K562 (cell line): ENCODE data around the gene HCN3. TPM values are rescaled to one million over a fixed set of nuclear protein-coding genes. Genes with fewer than 3 reads are reported as not detected.

Experiments
- ASH1L ChIP-seq: fragments of 450-650 bp; IDR thresholded peaks from 2 replicates; pipeline ENCODE4 v1.6.1; 2018; ENCODE audit warnings: borderline replicate concordance, mild to moderate bottlenecking, low read depth; ENCODE audit not compliant: partially characterized antibody
- BCOR ChIP-seq: fragments of 450-650 bp; IDR thresholded peaks from 2 replicates; pipeline ENCODE4 v1.6.1; 2016
- BRD9 ChIP-seq: fragments of 450-650 bp; IDR thresholded peaks from 2 replicates; pipeline ENCODE4 v1.6.1; 2018; ENCODE audit warnings: low read depth; ENCODE audit not compliant: partially characterized antibody
- BRF1 ChIP-seq: IDR thresholded peaks from 3 replicates; pipeline ENCODE4 v1.6.1; 2011; ENCODE audit warnings: borderline replicate concordance, mild to moderate bottlenecking; ENCODE audit not compliant: insufficient read length; ENCODE audit errors: extremely low read depth
- DLX4 ChIP-seq: fragments of 250-450 bp; sonication (Bioruptor Pico); IDR thresholded peaks from 2 replicates; pipeline ENCODE4 v1.6.1; 2021; ENCODE audit warnings: mild to moderate bottlenecking
- DNMT1 ChIP-seq: fragments of 450-650 bp; IDR thresholded peaks from 2 replicates; pipeline ENCODE4 v1.6.1; 2016; ENCODE audit warnings: antibody characterized with exemption, mild to moderate bottlenecking
- FOXK2 ChIP-seq, 2 experiments: fragments of 450-650 bp; IDR thresholded peaks in 1 of 2; conservative IDR thresholded peaks in 1 of 2; 2 replicates each; pipeline ENCODE4 v1.6.1; 2016; ENCODE audit warnings: low read depth in 2 of 2, mild to moderate bottlenecking in 1 of 2
- KLF6 ChIP-seq: fragments of 250-450 bp; sonication (Bioruptor Pico); IDR thresholded peaks from 2 replicates; pipeline ENCODE4 v1.4.0; 2020; ENCODE audit warnings: mild to moderate bottlenecking, moderate library complexity, borderline replicate concordance
- MAFG ChIP-seq: fragments of 450-650 bp; conservative IDR thresholded peaks from 2 replicates; pipeline ENCODE4 v1.6.1; 2016; ENCODE audit warnings: missing genetic modification characterization, missing compliant biosample characterization
- MXD1 ChIP-seq: fragments of 250-450 bp; sonication (Bioruptor Pico); IDR thresholded peaks from 2 replicates; pipeline ENCODE4 v1.8.0; 2021; ENCODE audit warnings: borderline replicate concordance, mild to moderate bottlenecking, moderate library complexity; ENCODE audit not compliant: poor library complexity, severe bottlenecking
- NCOA6 ChIP-seq: fragments of 450-650 bp; IDR thresholded peaks from 2 replicates; pipeline ENCODE4 v1.6.1; 2017; ENCODE audit warnings: mild to moderate bottlenecking
- NELFE ChIP-seq: IDR thresholded peaks from 2 replicates; pipeline ENCODE4 v1.6.1; 2011; ENCODE audit warnings: mild to moderate bottlenecking; ENCODE audit not compliant: insufficient read depth, insufficient read length
- NFIC ChIP-seq: fragments of 450-650 bp; IDR thresholded peaks from 2 replicates; pipeline ENCODE4 v1.6.1; 2017; ENCODE audit warnings: mild to moderate bottlenecking, inconsistent platforms
- PATZ1 ChIP-seq: fragments of 250-450 bp; sonication (Bioruptor Pico); IDR thresholded peaks from 2 replicates; pipeline ENCODE4 v1.5.0; 2020; ENCODE audit warnings: mild to moderate bottlenecking, borderline replicate concordance
- POLR3A ChIP-seq: IDR thresholded peaks from 2 replicates; pipeline ENCODE4 v1.6.1; 2011; ENCODE audit warnings: borderline replicate concordance, mild to moderate bottlenecking, moderate library complexity; ENCODE audit not compliant: insufficient read length, insufficient read depth; ENCODE audit errors: extremely low read depth
- POLR3G ChIP-seq: IDR thresholded peaks from 2 replicates; pipeline ENCODE4 v1.6.1; 2011; ENCODE audit not compliant: insufficient read length, insufficient replicate concordance; ENCODE audit errors: extremely low read depth
- RBM15 ChIP-seq: fragments of 200-400 bp; formaldehyde crosslinking; IDR thresholded peaks from 2 replicates; pipeline ENCODE4 v1.6.1; 2018; ENCODE audit warnings: mild to moderate bottlenecking, low read length, moderate library complexity; ENCODE audit not compliant: insufficient read depth
- SIN3A ChIP-seq, 2 experiments: fragments of 150-350 bp in 1 of 2; IDR thresholded peaks; 2 replicates each; pipeline ENCODE4 v1.6.1; 2011 to 2016; ENCODE audit warnings: borderline replicate concordance in 2 of 2, low read depth in 2 of 2, low read length in 2 of 2, mild to moderate bottlenecking in 2 of 2, moderate library complexity in 2 of 2; ENCODE audit not compliant: control insufficient read depth in 1 of 2
- SLC30A9 ChIP-seq: fragments of 250-450 bp; sonication (Bioruptor Pico); IDR thresholded peaks from 2 replicates; pipeline ENCODE4 v1.8.0; 2022; ENCODE audit warnings: mild to moderate bottlenecking, moderate library complexity
- SRSF3 ChIP-seq: fragments of 200-400 bp; formaldehyde crosslinking; IDR thresholded peaks from 2 replicates; pipeline ENCODE4 v1.6.1; 2016; ENCODE audit warnings: mild to moderate bottlenecking, low read length, moderate library complexity; ENCODE audit not compliant: insufficient read depth
- ZBTB2 ChIP-seq: fragments of 450-650 bp; IDR thresholded peaks from 2 replicates; pipeline ENCODE4 v1.6.1; 2016; ENCODE audit warnings: antibody characterized with exemption
- ZFPM2 ChIP-seq: fragments of 250-450 bp; sonication (Bioruptor Pico); IDR thresholded peaks from 2 replicates; pipeline ENCODE4 v1.5.1; 2022; ENCODE audit warnings: mild to moderate bottlenecking
- ZNF41 ChIP-seq: fragments of 250-450 bp; sonication (Bioruptor Pico); conservative IDR thresholded peaks from 2 replicates; pipeline ENCODE4 v1.4.0; 2020; ENCODE audit warnings: mild to moderate bottlenecking
- ZNF551 ChIP-seq: fragments of 250-450 bp; sonication (Bioruptor Pico); IDR thresholded peaks from 2 replicates; pipeline ENCODE4 v1.5.0; 2021; ENCODE audit warnings: mild to moderate bottlenecking, moderate library complexity
- ZNF668 ChIP-seq: fragments of 250-450 bp; sonication (Bioruptor Pico); IDR thresholded peaks from 2 replicates; pipeline ENCODE4 v1.8.0; 2022; ENCODE audit warnings: mild to moderate bottlenecking, inconsistent platforms
- polyA plus RNA-seq, 8 experiments: library from polyadenylated mRNA; depleted of rRNA in 4 of 8; stranded (reverse) in 5 of 8; unstranded in 3 of 8; fragments of >200 nt; fragmentation: Nextera tagmentation in 2 of 8; fragmentation: Illumina TruSeq in 1 of 8; extraction: Ambion mirVana in 2 of 8; extraction: Trizol in 1 of 8; gene quantifications; 2 replicates each; pipeline versions ENCODE4 v1.2.1 to v1.2.3, GENCODE V29; 2011 to 2014; ENCODE audit warnings: inconsistent platforms in 1 of 8, missing spikeins in 1 of 8
- total RNA-seq, 7 experiments: library from RNA; depleted of rRNA in 6 of 7; stranded (reverse); fragments of >200 nt in 6 of 7; fragmentation: Illumina TruSeq in 2 of 7; extraction: Trizol in 2 of 7; gene quantifications; 2 replicates each; pipeline versions ENCODE4 v1.2.1 to v1.2.3, GENCODE V29; 2011 to 2021; ENCODE audit warnings: low replicate concordance in 1 of 7

The HCN3 gene
- total and polyA plus RNA-seq, 9 of the 15 experiments (the other 6 are each of a cell fraction or from before 2014, with no cell fraction given): 0.91 to 9.7 (median 3.9) TPM

- TF ChIP-seq PATZ1 (CRISPR knock-in tag) (peak; percentile 90; the same call in 1 of the 2 replicates), KLF6 (CRISPR knock-in tag) (peak; percentile 98), ZFPM2 (CRISPR knock-in tag) (peak; percentile 81; the same call in 1 of the 2 replicates), POLR3A (no peak), ZBTB2 (0 out of 2 replicates have a peak, but pooled peaks have one; percentile 48), ZNF668 (CRISPR knock-in tag) (peak; percentile 98), ASH1L (no peak), SIN3A (IDR thresholded peaks at IDR 0.05; ENCODE audit: borderline replicate concordance in 2 of 2, control insufficient read depth in 1 of 2, low read depth in 2 of 2, low read length in 2 of 2) (no peak), SRSF3 (no peak), NFIC (no peak), MAFG (0 out of 2 replicates have a peak, but pooled peaks have one; percentile 20), NELFE (no peak), BCOR (no peak), POLR3G (no peak), MXD1 (peak; percentile 69), ZNF41 (peak; percentile 96), NCOA6 (no peak), BRD9 (no peak), DLX4 (CRISPR knock-in tag) (no peak), BRF1 (no peak), FOXK2 (conservative IDR thresholded peaks at IDR 0.05 in 1 of 2, IDR thresholded peaks at IDR 0.05 in 1 of 2; ENCODE audit: low read depth in 2 of 2) (no peak), SLC30A9 (CRISPR knock-in tag) (no peak), DNMT1 (no peak), ZNF551 (CRISPR knock-in tag) (no peak), RBM15 (no peak)
Observed at GRCh38 chr1:155307247-155307740, 30.0 kb downstream of the HCN3 start (continued).
